Stomach smooth muscle (tissue), 2 donors: ENCODE data around the gene MTM1.

Experiments
- H3K27ac ChIP-seq: one replicate; pipeline ENCODE4 v1.7.0; 2013; ENCODE audit warnings: mild to moderate bottlenecking, low read length, inconsistent platforms
- H3K27me3 ChIP-seq, 2 donors: one replicate each; pipeline ENCODE4 v1.7.0; 2013; ENCODE audit warnings: low read length in 2 of 2; ENCODE audit not compliant: insufficient read depth in 2 of 2, control insufficient read depth in 1 of 2
- H3K36me3 ChIP-seq, 2 donors: one replicate each; pipeline ENCODE4 v1.7.0; 2013; ENCODE audit warnings: low read length in 2 of 2; ENCODE audit not compliant: control insufficient read depth in 2 of 2, insufficient read depth in 2 of 2
- H3K4me1 ChIP-seq: one replicate; pipeline ENCODE4 v1.7.0; 2013; ENCODE audit warnings: low read length; ENCODE audit not compliant: control insufficient read depth, insufficient read depth
- H3K4me3 ChIP-seq, 2 donors: one replicate each; pipeline ENCODE4 v1.7.0; 2013; ENCODE audit warnings: low read length in 2 of 2
- H3K9ac ChIP-seq, 2 donors: one replicate each; pipeline ENCODE4 v1.7.0; 2013; ENCODE audit warnings: low read length in 2 of 2, mild to moderate bottlenecking in 1 of 2
- H3K9me3 ChIP-seq, 2 donors: one replicate each; pipeline ENCODE4 v1.7.0; 2013; ENCODE audit warnings: low read length in 2 of 2; ENCODE audit not compliant: control insufficient read depth in 2 of 2
- donor health status: healthy.
- donor health status: Pancreatic carcinoma.

Gene MTM1

DNA sequence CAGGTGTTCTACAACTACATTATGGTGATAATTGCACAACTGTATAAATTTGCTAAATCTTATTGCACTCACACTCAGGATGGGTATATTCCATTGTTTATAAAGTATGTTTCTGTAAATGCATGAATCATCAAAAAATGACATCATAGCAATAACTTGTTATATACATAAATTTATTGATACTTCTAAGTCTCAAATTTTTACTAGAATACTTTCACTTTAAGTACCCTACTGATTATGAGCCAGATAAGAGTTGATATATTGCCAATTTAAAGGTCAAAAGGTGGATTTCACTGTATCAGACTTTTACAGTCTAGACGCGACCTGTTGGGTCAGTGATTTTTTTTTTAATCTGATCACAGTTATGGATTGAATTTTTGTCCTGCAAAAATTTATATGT lies 87.4 kb downstream of the MTM1 start:
- Histone ChIP-seq H3K9ac (no peak overlapping the region), H3K27me3 (no peaks in the 10 kb centered on the region)

DNA sequence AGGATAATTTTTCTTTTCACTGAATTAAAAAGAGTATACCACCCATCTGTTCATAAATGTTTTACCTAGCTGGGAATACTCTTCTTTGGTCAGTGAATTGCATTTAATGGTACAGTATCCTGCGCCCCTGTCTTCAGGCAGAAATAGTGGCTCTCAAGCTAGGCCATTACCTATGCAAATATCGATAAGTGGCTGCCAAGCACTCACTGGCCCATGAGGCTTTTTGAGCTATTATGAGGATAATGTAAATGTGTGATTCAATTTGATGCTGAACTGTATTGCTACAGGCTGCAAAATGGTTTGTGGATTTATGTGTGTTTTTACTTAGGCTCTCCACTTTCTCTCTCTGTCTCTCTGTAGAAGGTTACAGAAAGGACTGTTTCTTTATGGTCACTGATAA lies 94.7 kb downstream of the MTM1 start:
- no peaks in the 10 kb centered on the region for H3K9me3 ChIP-seq
- no peak overlapping the region for H3K27ac ChIP-seq
- H3K36me3 ChIP-seq, result peaks cover 3 to 6% of the 10 kb centered on the region in 2 donors
- no peak overlapping the region for H3K9ac ChIP-seq
- no peaks in the 10 kb centered on the region for H3K27me3 ChIP-seq
- no peaks in the 10 kb centered on the region for H3K4me1 ChIP-seq
- no peak overlapping the region for H3K4me3 ChIP-seq

More for the DNA sequence above, 87.4 kb downstream of the MTM1 start:
- Histone ChIP-seq H3K4me3 (no peak overlapping the region), H3K4me1 (no peaks in the 10 kb centered on the region), H3K9me3 (no peaks in the 10 kb centered on the region), H3K36me3 (peaks cover 0 to 2% of the 10 kb centered on the region in 2 donors), H3K27ac (no peak overlapping the region)

DNA sequence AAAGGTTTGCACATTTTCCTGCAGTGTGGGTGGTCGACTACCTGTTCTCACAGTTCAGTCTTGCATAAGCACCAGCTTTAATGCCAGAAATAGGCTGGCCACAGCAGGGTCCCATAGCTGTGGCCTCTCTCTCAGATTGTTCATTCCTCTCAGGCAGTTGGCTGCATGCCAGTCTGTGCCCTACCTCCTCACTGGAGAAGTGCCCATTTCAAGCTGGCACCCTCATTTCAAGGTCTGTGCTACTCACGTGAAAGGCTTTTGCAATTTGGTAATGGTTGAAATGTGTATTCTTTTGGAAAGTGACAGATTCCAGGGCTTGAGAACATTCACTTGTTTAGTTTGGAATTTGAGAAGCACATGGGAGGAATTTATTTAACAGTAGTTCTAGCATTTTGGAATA lies 95.9 kb downstream of the MTM1 start:
- Histone ChIP-seq H3K4me3 (no peak overlapping the region), H3K4me1 (no peaks in the 10 kb centered on the region), H3K27ac (no peak overlapping the region), H3K9ac (no peak overlapping the region), H3K36me3 (peaks cover 3 to 6% of the 10 kb centered on the region in 2 donors), H3K27me3 (no peaks in the 10 kb centered on the region), H3K9me3 (no peaks in the 10 kb centered on the region)

DNA sequence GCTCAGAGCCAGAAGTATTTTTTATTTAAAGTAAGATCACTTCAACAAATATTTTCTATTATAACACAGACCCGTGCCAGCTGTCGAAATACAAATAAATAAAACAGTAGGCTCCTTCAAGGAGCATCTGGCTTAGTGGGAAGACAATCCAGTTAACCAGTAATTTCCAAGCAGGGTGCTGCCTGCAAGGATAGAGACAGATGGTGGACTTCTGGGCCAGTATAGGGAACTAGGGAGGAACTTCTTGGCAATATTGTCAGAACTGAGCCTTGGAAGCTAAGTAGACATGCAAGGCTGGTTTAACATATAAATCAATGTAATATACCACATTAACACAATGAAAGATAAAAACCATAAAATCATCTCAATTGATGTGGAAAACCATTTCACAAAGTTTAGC lies 107.8 kb downstream of the MTM1 start:
- no peak overlapping the region for H3K9ac ChIP-seq
- H3K27ac ChIP-seq, result no peak overlapping the region
- no peaks in the 10 kb centered on the region for H3K36me3 ChIP-seq
- no peak overlapping the region for H3K4me3 ChIP-seq
- H3K9me3 ChIP-seq, result no peaks in the 10 kb centered on the region
- no peaks in the 10 kb centered on the region for H3K4me1 ChIP-seq
- H3K27me3 ChIP-seq, result peaks cover 0 to 2% of the 10 kb centered on the region in 2 donors

DNA sequence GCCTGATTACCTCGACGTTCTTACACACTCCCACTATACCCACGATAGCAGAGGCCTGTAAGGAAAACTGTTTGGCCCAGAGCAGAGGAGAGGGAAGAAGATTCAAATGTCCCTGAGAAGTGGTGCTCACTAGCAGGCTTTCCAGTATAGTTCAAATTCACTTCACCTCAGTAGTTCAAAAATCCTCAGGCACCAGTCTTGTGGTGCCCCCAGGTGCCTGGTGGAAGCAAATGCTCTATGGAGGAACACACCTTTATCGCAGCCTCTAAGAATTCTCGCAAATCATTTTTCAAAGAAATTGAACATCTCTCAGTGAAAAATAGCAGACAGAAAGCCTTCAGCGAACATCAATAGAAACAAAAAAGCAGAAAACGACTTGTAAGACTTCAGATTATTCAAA lies 112.6 kb downstream of the MTM1 start:
- H3K27ac ChIP-seq, result no peak overlapping the region
- peaks cover 0 to 2% of the 10 kb centered on the region in 2 donors for H3K27me3 ChIP-seq
- no peak overlapping the region for H3K4me3 ChIP-seq
- no peaks in the 10 kb centered on the region for H3K4me1 ChIP-seq
- H3K9me3 ChIP-seq, result no peaks in the 10 kb centered on the region
- no peaks in the 10 kb centered on the region for H3K36me3 ChIP-seq
- H3K9ac ChIP-seq, result no peak overlapping the region

DNA sequence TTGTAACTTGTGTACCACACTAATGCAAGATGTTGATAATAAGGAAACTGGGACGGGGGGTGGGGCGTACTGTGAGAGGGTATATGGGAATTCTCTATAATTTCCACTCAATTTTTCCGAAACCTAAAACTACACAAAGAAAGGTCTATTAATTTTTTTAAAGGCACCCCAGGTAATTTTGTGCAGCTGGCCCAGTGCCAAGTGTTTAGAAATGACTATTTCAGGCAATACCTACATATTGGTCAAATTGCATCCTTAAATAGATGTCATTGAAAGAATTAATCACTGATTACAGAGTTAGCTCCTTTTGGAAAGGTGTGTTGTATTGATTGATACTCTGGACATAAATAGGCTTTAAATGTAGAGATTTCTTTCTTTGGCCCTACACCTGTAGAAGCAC lies 114.7 kb downstream of the MTM1 start:
- H3K4me1 ChIP-seq, result no peaks in the 10 kb centered on the region
- H3K9ac ChIP-seq, result no peak overlapping the region
- no peaks in the 10 kb centered on the region for H3K9me3 ChIP-seq
- H3K4me3 ChIP-seq, result no peak overlapping the region
- H3K27ac ChIP-seq, result no peak overlapping the region
- peaks cover 0 to 2% of the 10 kb centered on the region in 2 donors for H3K27me3 ChIP-seq
- H3K36me3 ChIP-seq, result no peaks in the 10 kb centered on the region

DNA sequence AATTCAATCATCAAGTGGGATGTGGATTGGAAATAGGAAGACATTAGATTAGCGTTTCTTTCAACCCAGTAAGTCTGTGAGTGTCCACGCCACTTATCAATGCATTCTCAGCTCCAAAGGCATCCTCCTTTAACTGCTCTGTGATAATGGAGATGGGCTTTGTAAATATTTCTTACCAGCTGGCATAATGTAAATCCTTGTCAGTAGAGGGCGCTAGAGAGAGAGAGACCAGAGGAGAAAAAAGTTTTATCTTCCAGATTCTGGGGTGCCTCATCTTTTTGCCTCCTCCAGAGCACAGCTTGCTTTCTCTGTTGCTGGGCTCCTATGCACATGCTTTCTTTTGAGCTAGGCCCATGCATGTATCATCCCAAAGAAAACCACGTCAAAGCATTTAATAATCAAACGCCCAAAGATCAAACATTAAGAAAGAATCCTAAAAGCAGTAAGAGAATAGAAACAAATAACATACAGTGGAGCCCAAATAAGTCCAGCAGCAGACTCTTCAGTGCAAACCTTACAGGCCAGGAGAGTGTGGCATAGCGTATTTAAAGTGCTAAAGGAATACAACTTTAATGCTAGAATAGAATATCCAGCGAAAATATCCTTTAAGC lies 115.2 kb downstream of the MTM1 start:
- H3K27ac ChIP-seq, result no peak overlapping the region
- no peak overlapping the region for H3K4me3 ChIP-seq
- peaks cover 0 to 2% of the 10 kb centered on the region in 2 donors for H3K27me3 ChIP-seq
- H3K9me3 ChIP-seq, result no peaks in the 10 kb centered on the region
- H3K9ac ChIP-seq, result no peak overlapping the region
- H3K36me3 ChIP-seq, result no peaks in the 10 kb centered on the region
- H3K4me1 ChIP-seq, result no peaks in the 10 kb centered on the region

DNA sequence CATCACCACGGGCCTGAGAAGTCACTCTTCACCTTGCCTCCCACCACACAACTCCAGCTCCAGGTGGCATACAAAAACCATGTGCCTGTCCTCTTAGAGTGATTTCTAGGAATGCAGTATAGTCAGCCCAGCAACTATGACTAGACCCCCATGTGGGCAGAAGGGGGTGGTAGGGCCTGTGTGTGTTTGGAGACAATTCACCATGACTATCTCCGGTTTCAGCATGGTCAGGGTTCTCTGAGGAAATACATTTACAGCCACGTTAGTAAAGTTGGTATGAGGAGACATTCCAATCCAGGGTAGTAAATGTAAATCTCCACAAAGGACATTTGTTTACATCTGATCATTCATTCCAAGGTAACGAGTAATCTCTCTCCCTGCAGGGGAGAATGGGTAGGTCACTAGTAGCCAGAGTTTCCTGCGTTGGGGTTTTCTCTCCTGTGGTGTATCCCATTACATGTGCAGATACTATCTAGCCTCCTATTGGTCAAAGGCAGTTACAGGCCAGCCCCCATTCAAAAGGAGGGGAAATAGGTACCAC lies 120.6 kb downstream of the MTM1 start:
- Histone ChIP-seq H3K9ac (no peak overlapping the region), H3K36me3 (no peaks in the 10 kb centered on the region), H3K9me3 (peaks cover 0 to 6% of the 10 kb centered on the region in 2 donors), H3K27ac (no peak overlapping the region), H3K4me3 (no peak overlapping the region), H3K4me1 (peaks cover 4% of the 10 kb centered on the region), H3K27me3 (no peaks in the 10 kb centered on the region)

DNA sequence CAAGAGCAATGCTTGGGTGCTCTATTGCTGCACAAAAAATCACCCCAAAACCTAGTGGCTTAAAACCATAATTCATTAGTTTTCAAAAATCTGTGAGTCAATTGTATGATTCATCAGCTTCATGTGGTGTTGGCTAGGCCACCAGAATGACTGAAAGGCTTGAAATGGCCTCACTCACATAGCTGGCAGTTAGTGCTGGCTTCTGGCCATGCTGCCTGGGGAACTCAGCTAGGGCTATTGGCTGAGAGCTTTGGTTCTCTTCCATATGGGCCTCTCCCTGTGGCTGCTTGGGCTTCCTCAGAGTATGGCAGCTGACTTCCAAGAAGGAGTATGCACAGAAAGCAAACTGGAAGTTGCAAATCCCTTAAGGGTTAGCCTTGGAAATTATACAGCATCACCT lies 121.7 kb downstream of the MTM1 start:
- H3K4me1 ChIP-seq, result peaks cover 11% of the 10 kb centered on the region

DNA sequence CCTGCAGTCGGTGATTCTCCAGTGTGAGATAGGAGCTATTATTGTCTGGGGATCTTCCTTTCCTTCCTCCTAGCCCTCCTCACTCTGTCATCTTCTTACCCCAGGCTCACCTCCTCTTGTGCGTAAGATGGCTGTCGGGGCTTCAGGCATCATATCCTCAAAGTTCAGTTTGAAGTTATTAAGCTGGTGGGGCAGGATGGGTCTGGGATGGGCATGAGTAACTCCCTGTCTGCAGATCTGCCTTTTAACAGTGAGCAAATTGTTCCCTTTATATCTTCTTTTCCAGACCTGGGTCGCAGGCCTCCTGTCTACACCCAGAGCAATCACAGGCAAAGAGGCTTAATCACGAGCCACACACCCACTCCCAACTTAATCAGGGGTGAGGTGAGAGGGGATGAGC lies 123.9 kb downstream of the MTM1 start:
- Histone ChIP-seq H3K9ac (no peak overlapping the region), H3K9me3 (peaks cover 0 to 6% of the 10 kb centered on the region in 2 donors), H3K27me3 (peaks cover 0 to 4% of the 10 kb centered on the region in 2 donors), H3K4me1 (peaks cover 13% of the 10 kb centered on the region), H3K36me3 (no peaks in the 10 kb centered on the region), H3K4me3 (peak overlapping the region in 1 of 2 donors; percentile 74), H3K27ac (no peak overlapping the region)

More for the DNA sequence above, 121.7 kb downstream of the MTM1 start:
- Histone ChIP-seq H3K27ac (no peak overlapping the region), H3K9ac (no peak overlapping the region), H3K9me3 (peaks cover 0 to 6% of the 10 kb centered on the region in 2 donors), H3K27me3 (peaks cover 0 to 3% of the 10 kb centered on the region in 2 donors), H3K4me3 (no peak overlapping the region), H3K36me3 (no peaks in the 10 kb centered on the region)
